ENCODE data around the gene NXNL1.
"Not testable (repeated sequence)": the region's sequence is repeated elsewhere in the genome, so short reads cannot be mapped to it uniquely, and the experiment has no call there.

The NXNL1 gene

GRCh38 chr19:17484520-17485185 is 23.9 kb upstream of the NXNL1 start:
- DNase-seq, result no peak

GRCh38 chr19:17483605-17484002 is 22.9 kb upstream of the NXNL1 start:
- no peak for DNase-seq

GRCh38 chr19:17482877-17483604 is 22.3 kb upstream of the NXNL1 start:
- DNase-seq, result no peak

GRCh38 chr19:17481986-17482385 is 21.3 kb upstream of the NXNL1 start:
- DNase-seq, result no peak

GRCh38 chr19:17479325-17479791 is 18.6 kb upstream of the NXNL1 start:
- no peak for DNase-seq

GRCh38 chr19:17475541-17476115 is 14.9 kb upstream of the NXNL1 start:
- DNase-seq, result no peak

GRCh38 chr19:17475011-17475540 is 14.3 kb upstream of the NXNL1 start:
- not testable (repeated sequence) for DNase-seq

- no peak for DNase-seq
Observed at GRCh38 chr19:17473041-17473440, 12.3 kb upstream of the NXNL1 start.

- DNase-seq, result no peak
Observed at GRCh38 chr19:17471410-17472125, 10.8 kb upstream of the NXNL1 start.

GRCh38 chr19:17470068-17470841 is 9.5 kb upstream of the NXNL1 start, which contains the start of gene SLC27A1:
Gene SLC27A1, plus strand, starts transcription at chr19:17470524. Its CDS starts 17 bp downstream, at chr19:17470541.
- DNase-seq, result peak; percentile 97

GRCh38 chr19:17469481-17470067 is 8.8 kb upstream of the NXNL1 start:
- DNase-seq, result peak; percentile 91

- no peak for DNase-seq
Observed at GRCh38 chr19:17469092-17469480, 8.4 kb upstream of the NXNL1 start.

GRCh38 chr19:17468302-17469091 is 7.8 kb upstream of the NXNL1 start:
- DNase-seq, result no peak

- DNase-seq, result no peak
Observed at GRCh38 chr19:17467471-17468301, 7.0 kb upstream of the NXNL1 start.

GRCh38 chr19:17466487-17466850 is 5.7 kb upstream of the NXNL1 start:
- DNase-seq, result no peak

- no peak for DNase-seq
Observed at GRCh38 chr19:17458970-17459369, 1.8 kb downstream of the NXNL1 start.

- DNase-seq, result no peak
Observed at GRCh38 chr19:17457616-17458015, 3.1 kb downstream of the NXNL1 start.

GRCh38 chr19:17456127-17456526 is 4.6 kb downstream of the NXNL1 start:
- DNase-seq, result no peak

- DNase-seq, result no peak
Observed at GRCh38 chr19:17455308-17456123, 5.2 kb downstream of the NXNL1 start.
